Measurements from ENCODE around the gene DMD.

The DMD gene

DNA sequence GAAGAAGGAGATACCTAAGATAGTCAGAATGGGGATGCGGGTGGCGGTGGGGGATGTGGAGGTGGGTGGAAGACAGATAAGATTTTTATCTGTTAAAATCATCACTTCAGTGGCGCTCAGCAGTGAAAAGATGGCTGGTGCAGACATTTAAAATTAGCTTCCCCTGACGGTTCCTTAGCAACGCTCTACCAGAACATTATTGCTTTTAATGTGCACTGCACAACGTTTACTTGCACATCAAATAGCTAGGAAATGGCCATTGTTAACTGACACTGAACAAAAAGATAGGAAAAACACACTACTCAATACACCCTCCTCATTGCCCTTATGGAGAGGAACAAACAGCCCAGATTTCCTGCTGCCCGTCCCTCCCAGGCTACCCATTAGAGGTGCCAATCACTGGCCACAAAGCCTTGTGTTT lies 2078.5 kb downstream of the DMD start:
- no peak for DNase-seq

DNA sequence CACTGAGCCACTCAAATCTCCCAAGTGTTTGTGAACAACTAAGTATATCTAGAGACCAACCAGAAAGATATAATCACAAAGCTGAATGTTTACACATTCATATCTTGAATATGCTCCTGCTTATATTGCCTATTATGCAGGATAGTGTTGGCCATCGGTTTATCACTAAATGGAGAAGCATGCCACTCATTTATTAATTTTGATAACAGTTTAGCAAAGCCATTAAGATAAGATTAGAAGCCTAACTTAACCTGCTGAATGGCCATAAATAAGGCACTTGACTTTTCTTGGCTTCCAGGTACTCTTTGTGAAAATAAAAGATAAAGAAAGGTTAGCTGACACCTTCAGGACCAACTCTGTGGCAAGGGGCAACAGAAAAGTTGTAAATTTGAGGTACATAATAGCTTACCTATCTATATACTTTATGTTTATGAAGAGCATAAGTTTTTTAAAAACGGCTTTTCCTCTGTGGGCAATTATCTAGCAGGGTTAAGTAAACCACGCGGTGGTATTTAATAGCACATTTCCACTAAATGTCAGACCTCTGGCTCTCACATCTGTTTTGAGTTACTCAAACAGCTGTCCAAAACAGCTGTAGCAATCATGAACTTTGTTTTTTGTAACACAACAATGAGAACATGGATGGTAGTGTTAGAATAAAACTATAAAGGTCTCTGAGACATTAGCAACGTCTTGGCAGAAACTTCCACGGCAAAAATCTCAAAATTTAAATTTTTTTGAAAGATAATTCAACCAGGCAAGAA lies 2080.7 kb downstream of the DMD start:
- DNase-seq, result no peak

DNA sequence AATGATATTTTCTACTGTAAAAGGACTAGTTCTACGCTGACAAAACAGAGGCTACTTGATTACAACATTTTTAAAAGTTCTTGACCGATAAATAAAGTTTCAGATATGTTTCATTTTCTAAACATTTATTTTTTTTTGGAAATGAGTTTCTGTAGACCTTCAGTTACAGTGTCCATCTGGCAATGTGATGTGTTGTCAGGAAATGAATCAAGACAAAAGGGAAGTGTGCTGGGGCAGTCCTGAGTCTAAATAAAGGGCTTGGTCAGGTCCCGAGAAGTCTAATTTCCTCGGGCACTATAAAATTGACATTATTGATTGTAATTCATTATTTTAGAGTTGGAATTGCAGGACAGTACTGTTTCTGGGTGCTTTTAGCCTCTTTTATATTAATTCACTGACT lies 2082.5 kb downstream of the DMD start:
- DNase-seq, result no peak

DNA sequence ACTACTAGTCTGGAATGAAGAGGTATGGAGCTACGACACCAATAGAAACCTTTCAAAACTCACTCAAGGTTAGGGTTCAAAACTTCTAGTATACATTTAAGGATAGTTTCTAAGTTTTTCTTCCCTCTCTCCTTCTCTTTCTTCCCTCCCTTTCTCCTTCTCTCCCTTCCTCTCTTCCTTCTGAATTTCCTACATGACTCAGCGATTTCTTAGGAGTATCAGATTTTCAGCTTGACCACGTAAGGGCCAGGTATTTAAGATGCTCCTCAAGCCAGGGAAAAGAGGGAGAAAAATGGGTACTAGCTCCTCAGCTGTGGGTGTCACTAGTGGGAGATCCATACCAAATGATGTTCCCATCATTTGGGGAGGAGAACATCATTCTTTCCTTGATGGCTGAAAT lies 2083.6 kb downstream of the DMD start:
- DNase-seq, result no peak

DNA sequence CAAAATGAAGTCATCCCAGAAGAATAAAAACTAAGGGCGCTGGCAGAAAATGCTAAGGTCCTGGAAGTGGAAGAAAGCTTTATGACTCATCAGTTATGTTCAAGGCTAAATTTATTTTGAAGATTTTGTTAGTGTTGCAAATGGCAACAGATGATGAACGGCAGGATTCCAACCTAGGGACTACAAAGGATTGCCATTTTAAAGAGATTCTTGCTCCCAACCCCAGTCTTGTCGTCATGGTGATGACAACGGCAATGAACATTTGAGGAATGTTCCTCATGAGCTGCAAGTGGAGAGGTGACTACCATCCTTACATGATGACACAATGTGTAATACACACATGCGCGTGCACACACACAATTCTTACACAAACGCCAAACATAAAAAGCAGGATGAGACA lies 2085.1 kb downstream of the DMD start:
- no peak for DNase-seq

DNA sequence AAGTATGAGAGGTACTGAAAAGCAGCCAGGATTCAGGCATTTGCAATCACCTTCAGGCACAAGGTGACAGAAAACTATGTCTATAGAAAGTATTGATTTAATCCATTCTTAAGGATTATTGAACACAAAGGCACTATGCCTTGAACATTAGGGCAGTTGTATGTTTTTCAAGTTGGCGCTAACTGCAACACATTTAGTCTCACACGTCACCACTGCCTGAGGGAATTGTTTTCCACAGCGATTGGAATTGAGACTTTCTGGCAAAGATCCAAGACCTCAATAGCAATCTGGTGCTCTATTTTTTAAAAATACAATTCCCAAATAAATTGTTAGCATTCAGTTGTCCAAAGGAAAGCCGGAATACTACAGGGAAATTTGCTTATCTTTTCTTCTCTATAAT lies 2086.8 kb downstream of the DMD start:
- DNase-seq, result no peak

DNA sequence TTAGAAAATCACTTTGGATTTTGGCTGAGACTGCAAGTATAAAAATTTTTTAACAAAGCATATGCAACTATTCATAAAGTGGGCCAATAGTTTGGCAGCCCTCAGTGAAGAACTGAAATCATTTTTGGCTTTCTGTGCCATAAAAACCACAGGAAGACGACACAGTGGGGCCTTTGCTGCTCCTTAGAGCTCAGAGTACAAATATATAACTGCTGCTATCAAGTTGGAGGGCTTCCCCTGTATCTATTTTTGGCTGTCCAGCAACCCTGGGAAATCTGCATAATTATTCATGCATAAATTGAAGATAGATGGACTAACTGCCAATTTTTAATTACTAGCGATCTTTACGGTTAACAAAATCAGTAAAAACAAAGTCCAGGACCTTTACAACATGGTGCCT lies 2088.0 kb downstream of the DMD start:
- no peak for DNase-seq

DNA sequence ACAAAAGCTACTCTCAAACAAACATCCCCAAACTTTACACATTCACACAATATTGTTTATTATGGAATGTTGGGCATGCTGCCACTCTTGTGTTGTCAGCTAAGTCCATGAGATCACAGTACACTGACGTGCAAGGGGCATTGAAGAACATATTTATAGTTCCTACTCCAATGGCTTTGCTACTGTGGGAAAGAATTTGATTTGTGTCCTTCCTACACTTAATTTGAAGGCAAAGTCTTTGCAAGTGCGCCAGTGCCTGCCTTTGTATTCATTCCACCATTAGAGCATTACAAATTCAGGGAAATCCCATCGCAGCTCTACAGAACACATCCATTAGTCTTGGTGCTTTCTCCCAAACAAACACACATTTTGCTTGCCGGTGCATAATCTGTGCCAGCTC lies 2094.1 kb downstream of the DMD start:
- DNase-seq, result no peak

DNA sequence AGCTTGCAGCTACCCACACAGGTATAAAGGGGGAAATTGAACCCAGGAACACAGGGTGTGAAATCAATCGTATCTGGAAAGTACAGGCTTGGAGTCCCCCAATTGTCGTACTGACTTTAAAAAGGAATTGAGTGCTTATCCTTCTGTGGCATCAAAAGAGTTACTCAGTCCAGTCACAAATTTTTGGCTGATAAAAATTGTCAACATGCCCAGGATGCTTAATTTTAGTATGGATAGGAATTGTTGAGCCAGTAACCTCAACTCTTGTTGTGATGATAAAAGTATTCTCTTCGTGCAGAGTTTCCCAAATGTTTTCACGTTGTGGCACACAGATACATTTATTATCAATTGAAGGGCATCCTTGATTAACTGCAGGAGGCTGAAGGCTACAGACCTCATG lies 2096.0 kb downstream of the DMD start:
- DNase-seq, result no peak

DNA sequence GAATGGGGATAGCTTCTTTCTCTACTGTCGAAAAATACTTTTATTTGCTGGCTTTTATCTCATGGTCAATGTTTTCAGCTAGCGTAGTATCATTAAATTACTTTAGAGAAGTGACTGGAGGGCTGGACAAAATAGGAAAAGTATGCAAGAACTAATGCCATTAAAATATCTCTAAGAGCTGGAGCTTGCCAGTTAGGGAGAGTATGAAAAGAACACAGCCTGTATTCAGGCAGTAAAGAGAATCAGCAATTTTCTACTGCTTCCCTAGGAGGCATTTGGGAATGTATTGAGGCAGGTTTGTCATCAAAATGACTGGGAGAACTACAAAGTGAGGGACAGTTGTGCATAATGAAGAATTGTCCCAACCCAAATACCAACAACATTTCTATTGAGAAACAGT lies 2096.5 kb downstream of the DMD start:
- no peak for DNase-seq

DNA sequence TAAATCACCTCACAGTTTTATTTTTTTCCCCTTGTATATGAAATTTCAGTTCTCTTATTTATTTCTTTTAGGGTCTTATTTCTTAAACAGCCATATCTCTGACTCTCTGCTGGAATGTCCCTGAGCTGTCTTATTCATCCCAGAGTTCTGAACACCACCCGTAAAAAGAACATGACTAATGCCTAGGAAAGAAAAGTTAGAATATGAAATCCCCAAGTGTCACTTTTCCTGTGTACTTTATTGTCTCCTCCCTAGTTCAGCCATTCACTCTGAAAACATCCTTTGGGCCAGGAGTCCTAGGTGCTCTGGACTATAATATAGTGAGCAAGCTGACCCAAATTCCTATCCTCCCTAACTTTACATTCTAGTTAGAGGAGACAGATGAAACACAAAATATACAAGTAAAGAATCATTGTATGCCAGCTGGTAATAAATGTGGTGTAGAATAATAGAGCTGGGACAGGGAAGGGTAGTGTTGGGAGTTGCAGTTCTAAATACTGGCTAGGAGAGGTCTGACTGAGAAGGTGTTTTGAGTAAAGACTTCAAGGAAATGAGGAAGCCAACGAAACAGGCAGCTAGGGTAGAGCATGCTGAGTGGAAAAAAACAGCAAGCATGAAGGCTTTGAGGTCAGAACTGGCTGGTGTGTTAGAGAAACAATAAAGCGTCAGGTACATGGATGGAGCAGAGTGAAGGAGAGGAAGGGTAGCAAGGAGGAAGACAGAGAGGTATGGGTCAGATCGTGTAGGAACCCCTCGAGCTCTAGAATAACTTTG lies 2098.9 kb downstream of the DMD start:
- DNase-seq, result no peak

DNA sequence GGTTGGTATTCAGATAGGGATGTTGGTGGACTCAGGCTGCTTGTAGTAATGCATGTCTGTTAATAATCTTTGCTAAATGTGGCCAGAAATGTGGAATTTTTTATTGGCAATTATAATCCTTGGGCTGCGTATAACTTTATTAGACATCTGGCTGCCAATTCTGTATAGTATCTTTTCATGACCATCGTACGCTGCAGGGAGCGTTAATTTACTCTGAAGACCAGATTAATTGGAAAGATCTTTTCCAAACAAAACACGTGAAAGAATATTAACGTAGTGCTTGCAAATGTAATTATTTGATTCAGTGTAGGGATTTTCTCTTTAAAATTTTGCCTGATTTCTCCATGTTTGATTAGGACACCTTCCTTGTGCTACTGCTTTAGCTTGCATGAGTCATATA lies 2100.7 kb downstream of the DMD start:
- no peak for DNase-seq

DNA sequence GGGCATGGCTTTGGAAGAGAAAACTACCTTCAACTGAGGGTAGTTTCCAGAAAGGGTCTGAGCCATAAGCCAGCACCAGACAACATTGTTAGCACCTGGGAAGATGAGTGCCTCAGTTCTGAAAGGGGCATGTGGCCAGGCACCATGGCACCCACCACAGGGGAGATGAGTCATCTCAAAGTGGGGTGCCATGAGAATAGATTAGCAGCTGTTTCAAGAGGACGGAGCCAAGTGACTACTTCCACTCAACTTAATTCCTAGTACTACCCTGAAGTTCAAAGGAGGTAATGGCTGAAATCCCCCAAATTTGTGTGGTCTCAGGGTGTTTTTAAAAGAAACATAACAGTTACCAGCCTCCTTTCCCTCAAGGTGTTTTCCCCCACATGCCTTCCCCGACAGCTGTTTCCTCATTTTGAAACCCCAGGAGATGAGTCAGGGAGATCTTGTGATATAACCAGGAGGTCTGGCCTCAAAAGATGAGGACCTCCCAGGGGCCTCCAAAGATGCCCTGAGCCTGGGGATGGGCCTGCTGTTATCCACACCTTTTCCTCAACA lies 2111.7 kb downstream of the DMD start:
- no peak for DNase-seq

DNA sequence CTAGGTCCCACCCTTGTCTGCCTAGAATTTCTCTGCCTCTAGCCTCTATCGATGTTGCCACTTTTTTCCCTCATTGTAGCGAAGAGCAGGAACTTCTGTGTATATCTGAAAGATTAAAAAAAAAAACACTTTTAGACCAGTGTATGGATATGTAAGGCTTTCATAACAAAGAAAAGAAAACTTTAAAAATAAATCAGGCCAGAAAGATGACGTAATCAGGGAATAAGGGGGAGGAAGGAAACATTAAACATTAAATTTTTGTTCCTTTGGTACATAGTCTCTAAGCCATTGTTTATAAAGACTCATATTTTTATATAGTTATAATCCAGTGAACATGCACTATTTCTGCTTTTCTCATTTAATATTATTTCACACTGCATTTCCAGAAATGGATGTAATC lies 2113.3 kb downstream of the DMD start:
- no peak for DNase-seq

DNA sequence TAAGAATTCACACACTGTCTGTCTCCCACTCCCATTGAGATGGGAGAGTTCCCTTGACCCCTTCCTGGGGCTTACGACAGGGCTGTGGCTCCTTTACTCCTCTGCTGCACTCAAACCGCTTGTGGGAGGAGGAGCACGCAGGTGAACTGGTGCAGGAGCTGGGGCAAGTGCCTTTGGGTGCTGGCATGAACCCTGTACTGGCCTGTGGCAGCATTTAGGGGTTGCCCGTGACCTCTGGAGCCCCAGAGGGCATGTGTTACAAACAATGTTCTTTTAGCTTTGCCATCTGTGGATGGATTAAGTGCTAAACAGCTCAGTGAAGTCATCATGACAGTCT lies 2117.7 kb downstream of the DMD start:
- no peak for DNase-seq

DNA sequence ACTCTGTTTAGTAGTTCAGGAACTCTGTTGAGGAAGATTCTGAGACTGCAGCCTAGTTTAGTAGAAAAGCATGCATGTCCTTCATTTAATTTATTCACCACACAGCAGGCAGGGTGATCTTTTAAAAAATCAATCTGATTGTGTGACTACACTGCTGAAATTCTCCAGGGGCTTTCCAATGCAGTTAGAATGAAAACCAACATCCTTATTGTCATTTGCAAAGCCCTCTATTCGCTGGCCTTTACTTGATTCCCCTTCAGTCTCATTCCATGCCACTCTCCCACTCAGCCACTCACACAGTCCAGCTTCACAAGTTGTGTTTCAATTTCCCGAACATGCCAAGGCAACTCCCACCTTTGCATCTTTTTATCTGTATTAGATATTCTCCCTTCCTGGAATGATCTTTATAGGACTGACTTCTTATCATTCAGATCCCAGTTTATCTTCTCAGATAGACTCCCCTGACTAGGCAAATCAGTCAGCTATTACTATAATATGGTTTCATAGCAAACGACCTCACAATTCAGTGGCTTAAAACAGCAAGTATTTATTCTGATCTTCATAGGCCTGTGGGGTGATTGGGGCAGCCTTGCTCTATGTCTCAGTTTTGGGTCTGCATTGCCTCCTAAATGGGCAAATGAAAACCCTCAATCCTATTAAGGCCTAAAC lies 2118.2 kb downstream of the DMD start:
- no peak for DNase-seq

DNA sequence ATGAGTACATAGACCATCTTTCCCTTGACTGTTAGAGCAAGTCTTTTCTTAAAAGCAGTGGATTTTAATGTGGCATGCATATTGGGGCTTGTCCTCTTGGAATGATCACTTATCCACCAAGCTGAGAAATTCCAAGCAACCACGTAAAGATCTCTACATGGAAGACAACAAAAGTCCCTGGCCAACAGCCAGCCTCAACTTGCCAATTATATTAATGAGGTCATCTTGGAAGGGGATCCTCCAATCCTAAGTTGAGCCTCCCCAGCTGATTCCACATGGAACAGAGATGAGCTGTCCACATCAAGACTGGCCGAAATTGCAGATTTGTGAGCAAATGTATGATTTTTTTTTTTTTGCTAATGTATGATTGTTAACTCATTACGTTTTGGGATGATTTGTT lies 2118.9 kb downstream of the DMD start:
- no peak for DNase-seq

DNA sequence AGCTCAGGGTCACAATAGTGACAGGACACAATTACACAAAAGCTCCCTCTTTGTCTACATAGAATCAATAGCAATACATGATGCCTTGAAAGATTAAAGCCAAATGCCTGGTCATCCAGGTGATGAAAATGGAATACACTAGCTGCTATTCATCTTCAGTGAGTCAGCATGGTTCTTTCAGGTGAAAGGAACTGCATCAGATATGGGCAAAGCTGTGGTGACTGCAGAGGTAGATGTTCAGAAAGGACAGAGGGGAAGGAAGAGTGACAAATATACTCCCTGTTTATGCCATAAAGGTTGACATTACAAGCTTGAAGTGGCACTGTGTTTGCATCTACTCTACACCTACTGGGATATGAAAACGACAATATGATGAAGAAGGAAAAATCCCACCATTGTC lies 2119.5 kb downstream of the DMD start:
- no peak for DNase-seq

DNA sequence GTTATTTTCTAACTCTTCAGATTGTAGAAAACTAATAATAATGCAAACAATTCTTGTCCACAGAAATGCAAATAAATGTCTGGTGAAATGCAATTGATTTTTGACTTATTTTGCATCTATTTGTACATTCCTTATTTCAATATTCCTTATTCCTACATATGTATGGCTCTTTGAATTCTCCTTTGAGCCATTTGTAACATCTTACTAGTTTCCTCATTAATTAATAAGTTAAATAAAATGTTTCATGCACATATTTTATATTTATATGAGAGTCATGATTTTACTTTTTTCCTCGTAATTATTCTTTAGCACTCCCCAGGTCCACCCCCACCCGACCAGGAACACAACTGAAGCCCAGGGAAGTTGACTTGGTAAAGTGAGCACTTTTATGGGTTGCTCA lies 2136.8 kb downstream of the DMD start:
- no peak for DNase-seq

DNA sequence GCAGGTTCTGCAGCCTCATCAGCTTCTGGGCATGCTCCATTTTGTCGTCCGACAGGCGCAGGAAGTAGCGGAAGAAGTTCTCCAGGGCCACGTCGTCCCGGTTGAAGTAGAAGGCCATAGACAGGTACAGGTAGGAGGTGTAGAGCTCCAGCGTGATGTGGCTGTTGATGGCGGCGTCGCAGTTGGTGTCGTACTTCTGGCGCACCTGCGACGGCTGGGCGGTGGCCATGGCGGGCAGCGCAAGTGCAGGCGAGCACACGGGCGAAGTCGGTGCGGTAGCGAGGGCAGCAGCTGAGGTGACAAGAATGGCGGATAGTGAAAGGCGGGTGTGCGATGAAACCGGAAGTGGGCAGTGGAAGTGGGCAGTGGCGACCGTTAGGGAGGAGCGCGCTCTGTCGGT lies 2139.6 kb downstream of the DMD start, which contains the start of gene FTHL17:
TSS of gene FTHL17 (minus strand) at position 317 of the 400 bp plus-strand sequence. CDS start at position 229, 88 bp downstream.
- no peak for DNase-seq

DNA sequence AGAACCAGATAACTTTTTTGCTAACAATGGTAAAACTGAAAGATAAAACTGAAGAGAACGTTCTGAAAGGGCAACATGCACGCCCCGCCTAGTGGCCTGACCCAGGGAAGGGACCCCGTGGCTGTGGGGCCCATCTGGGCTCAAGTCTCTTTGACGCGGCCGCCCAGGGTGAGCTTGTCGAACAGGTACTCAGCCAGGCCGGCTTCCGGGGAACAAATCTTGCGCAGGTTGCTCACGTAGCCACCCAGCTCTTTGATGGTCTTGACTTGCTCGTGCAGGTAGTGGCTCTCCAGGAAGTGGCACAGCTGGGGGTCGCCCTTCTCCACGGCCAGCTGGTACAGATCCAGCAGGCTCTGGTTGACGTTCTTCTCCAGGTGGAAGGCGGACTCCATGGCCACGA lies 2140.1 kb downstream of the DMD start:
- no peak for DNase-seq

DNA sequence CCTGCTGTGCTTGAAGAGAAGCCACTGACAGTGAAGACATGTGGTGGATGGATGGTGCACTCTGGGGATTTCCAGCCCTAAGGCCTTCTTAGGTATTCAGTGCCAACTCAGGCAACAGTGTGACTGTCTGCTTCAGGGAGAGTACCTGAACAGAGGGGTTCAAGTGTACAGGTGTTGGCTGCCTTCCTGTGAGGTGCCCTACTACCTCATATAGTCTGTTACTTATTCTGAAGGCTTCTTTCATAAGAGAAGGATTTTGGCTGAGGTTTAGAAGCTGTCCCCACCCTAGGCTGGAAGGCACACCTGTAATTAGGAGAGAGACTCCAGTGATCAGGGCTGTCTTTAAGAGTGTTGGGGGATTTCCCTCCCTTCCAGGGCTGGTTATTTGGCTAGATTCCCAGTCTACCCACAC lies 2141.3 kb downstream of the DMD start:
- no peak for DNase-seq

All from NCI-H187 (cell line).